MM.1S (cell line): ENCODE data around the gene FOXL1.

Experiments
- CTCF ChIP-seq: fragments of 300-600 bp; sonication (generic); IDR thresholded peaks from 2 replicates; pipeline ENCODE4 v1.5.1; 2016; ENCODE audit warnings: antibody characterized with exemption, low read length, mixed read lengths
- EZH2 ChIP-seq: fragments of 300-600 bp; sonication (generic); optimal IDR thresholded peaks from 2 replicates; pipeline ENCODE3; 2017; ENCODE audit warnings: low read depth, mild to moderate bottlenecking, antibody characterized with exemption, low read length, mixed read lengths
- EZH2phosphoT487 ChIP-seq: fragments of 300-600 bp; sonication (generic); IDR thresholded peaks from 2 replicates; pipeline ENCODE4 v1.6.1; 2018; ENCODE audit warnings: antibody characterized with exemption, low read length

GRCh38 chr16:86630471-86630870, 52.1 kb downstream of the FOXL1 start:
- TF ChIP-seq CTCF (no peak), EZH2 (no peak), EZH2phosphoT487 (no peak)
